Thymus (tissue), 14 donors: ENCODE results near the gene ID2. TPM values are rescaled to one million over a fixed set of nuclear protein-coding genes. Genes with fewer than 3 reads are reported as not detected.

Source experiments
- DNase-seq, 9 donors: peaks; one replicate each; pipeline ENCODE4 v3.0.0-alpha.2; 2013; ENCODE audit warnings: low spot score in 9 of 9, low read depth in 6 of 9, missing footprints in 1 of 9
- H3K27ac ChIP-seq, 2 donors: one replicate each; pipeline ENCODE4 v1.5.1; 2013; ENCODE audit warnings: control low read depth in 1 of 2, low read depth in 1 of 2, low read length in 1 of 2, mild to moderate bottlenecking in 1 of 2, moderate library complexity in 1 of 2
- H3K27me3 ChIP-seq, 2 donors: one replicate each; pipeline ENCODE4 v1.5.1; 2013; ENCODE audit warnings: low read length in 1 of 2; ENCODE audit not compliant: control insufficient read depth in 2 of 2, insufficient read depth in 1 of 2
- H3K36me3 ChIP-seq, 2 donors: one replicate each; pipeline ENCODE4 v1.5.1; 2013; ENCODE audit warnings: low read length in 1 of 2, mild to moderate bottlenecking in 1 of 2, moderate library complexity in 1 of 2; ENCODE audit not compliant: control insufficient read depth in 2 of 2, insufficient read depth in 2 of 2
- H3K4me1 ChIP-seq, 2 donors: one replicate each; pipeline ENCODE4 v1.5.1; 2013; ENCODE audit warnings: low read length in 2 of 2; ENCODE audit not compliant: control insufficient read depth in 2 of 2, insufficient read depth in 2 of 2
- H3K4me3 ChIP-seq, 2 donors: one replicate each; pipeline ENCODE4 v1.5.1; 2013; ENCODE audit warnings: low read length in 2 of 2, control low read depth in 1 of 2, mild to moderate bottlenecking in 1 of 2
- H3K9me3 ChIP-seq, 2 donors: one replicate each; pipeline ENCODE4 v1.5.1; 2013; ENCODE audit warnings: low read length in 1 of 2, mild to moderate bottlenecking in 1 of 2; ENCODE audit not compliant: control insufficient read depth in 2 of 2, insufficient read depth in 1 of 2
- WGBS: extraction: QIAGEN DNeasy Blood & Tissue Kit; methylation state at CpG from one replicate; pipeline ENCODE4 v1.1.7; 2013; 5-methylcytosine and 5-hydroxymethylcytosine counted together
- long read RNA-seq, 10 donors: transcript quantifications; one replicate each; lab custom pipeline, GENCODE V29; 2026
- polyA plus RNA-seq: library from polyadenylated mRNA; stranded (reverse); fragments of 200-250 nt; gene quantifications from one replicate; pipeline ENCODE4 v1.2.3, GENCODE V29; 2013
- total RNA-seq: library from RNA; stranded (reverse); fragments of 120-200 nt; gene quantifications from one replicate; pipeline ENCODE4 v1.2.4, GENCODE V29; 2013
- donor health status: healthy.

The ID2 gene
- total RNA-seq (108 TPM), polyA plus RNA-seq (319 TPM)
- long read RNA-seq, donor 1, transcript ID2-203 (3 exons, 1,362 nt), result major isoform, 6 of 6 reads
- long read RNA-seq, donor 1, partial matches to known transcripts, result 0 of 6 reads
- long read RNA-seq, donor 1, other reads (novel, unspliced or antisense), result 0 of 6 reads
- long read RNA-seq, donor 2, transcript ID2-204 (2 exons, 474 nt), result minor isoform, 13 of 69 reads
- long read RNA-seq, donor 2, transcript ID2-203 (3 exons, 1,362 nt), result major isoform, 53 of 69 reads
- long read RNA-seq, donor 2, partial matches to known transcripts, result 0 of 69 reads
- long read RNA-seq, donor 2, other reads (novel, unspliced or antisense), result 0 of 69 reads
- long read RNA-seq, donor 3, transcript ID2-204 (2 exons, 474 nt), result minor isoform, 5 of 87 reads
- long read RNA-seq, donor 3, transcript ID2-203 (3 exons, 1,362 nt), result major isoform, 79 of 87 reads
- long read RNA-seq, donor 3, partial matches to known transcripts, result 0 of 87 reads
- long read RNA-seq, donor 3, other reads (novel, unspliced or antisense), result 0 of 87 reads
- long read RNA-seq, donor 4, transcript ID2-203 (3 exons, 1,362 nt), result major isoform, 28 of 31 reads
- long read RNA-seq, donor 4, partial matches to known transcripts, result 0 of 31 reads
- long read RNA-seq, donor 4, other reads (novel, unspliced or antisense), result 0 of 31 reads
- long read RNA-seq, donor 5, transcript ID2-204 (2 exons, 474 nt), result minor isoform, 9 of 238 reads
- long read RNA-seq, donor 5, transcript ID2-203 (3 exons, 1,362 nt), result major isoform, 176 of 238 reads
- long read RNA-seq, donor 5, partial matches to known transcripts, result 49 of 238 reads
- long read RNA-seq, donor 5, other reads (novel, unspliced or antisense), result 0 of 238 reads
- long read RNA-seq, donor 6, transcript ID2-203 (3 exons, 1,362 nt), result major isoform, 35 of 52 reads
- long read RNA-seq, donor 6, partial matches to known transcripts, result 15 of 52 reads
- long read RNA-seq, donor 6, other reads (novel, unspliced or antisense), result 0 of 52 reads
- long read RNA-seq, donor 7, transcript ID2-203 (3 exons, 1,362 nt), result major isoform, 68 of 73 reads
- long read RNA-seq, donor 7, partial matches to known transcripts, result 0 of 73 reads
- long read RNA-seq, donor 7, other reads (novel, unspliced or antisense), result 0 of 73 reads
- long read RNA-seq, donor 8, transcript ID2-203 (3 exons, 1,362 nt), result major isoform, 17 of 20 reads
- long read RNA-seq, donor 8, partial matches to known transcripts, result 0 of 20 reads
- long read RNA-seq, donor 8, other reads (novel, unspliced or antisense), result 0 of 20 reads
- long read RNA-seq, donor 9, transcript ID2-203 (3 exons, 1,362 nt), result major isoform, 21 of 28 reads
- long read RNA-seq, donor 9, partial matches to known transcripts, result 5 of 28 reads
- long read RNA-seq, donor 9, other reads (novel, unspliced or antisense), result 0 of 28 reads
- long read RNA-seq, donor 10, transcript ID2-203 (3 exons, 1,362 nt), result major isoform, 47 of 62 reads
- long read RNA-seq, donor 10, partial matches to known transcripts, result 12 of 62 reads
- long read RNA-seq, donor 10, other reads (novel, unspliced or antisense), result 0 of 62 reads

GRCh38 chr2:8681786-8682692, at the start of gene ID2:
Gene ID2, plus strand, starts transcription at chr2:8682056. Its CDS starts 110 bp downstream, at chr2:8682166.
- DNase-seq, result peak; percentile 93 to 100 (median 99)
- under 1% methylated on average over 70 of the region's 70 CpGs for WGBS

DNA sequence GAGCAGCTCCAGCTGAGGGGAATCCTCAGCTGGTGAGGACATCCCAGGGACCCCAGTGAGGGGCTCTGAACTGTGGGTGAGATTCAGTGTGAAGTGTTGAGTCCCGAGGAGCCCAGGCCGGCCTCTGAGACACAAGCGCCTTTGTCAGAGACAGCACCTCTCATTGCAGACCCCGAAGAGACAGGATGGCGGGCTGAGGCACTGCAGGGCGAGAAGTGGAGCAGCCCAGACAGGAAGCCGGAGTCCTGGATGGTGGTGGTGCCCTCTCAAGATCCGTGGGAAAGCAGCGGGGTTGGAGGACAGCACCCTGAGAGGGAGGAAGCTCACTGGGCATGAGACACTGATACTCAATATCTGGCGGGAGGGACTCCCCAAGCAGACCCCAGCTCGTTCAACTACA, 49.1 kb upstream of the ID2 start:
- DNase-seq, result no peak
- no peak overlapping the region for H3K27ac ChIP-seq
- 87% methylated on average over 11 of the region's 11 CpGs for WGBS

More at GRCh38 chr2:8681786-8682692, at the start of gene ID2:
- no peaks in the 10 kb centered on the region for H3K36me3 ChIP-seq
- peaks cover 30 to 37% of the 10 kb centered on the region in 2 donors for H3K27me3 ChIP-seq
- H3K27ac ChIP-seq, result peak within 1 kb of the TSS; percentile 90 to 91
- peaks cover 28 to 49% of the 10 kb centered on the region in 2 donors for H3K4me1 ChIP-seq
- peaks cover 0 to 2% of the 10 kb centered on the region in 2 donors for H3K9me3 ChIP-seq
- peak within 1 kb of the TSS; percentile 57 to 75 for H3K4me3 ChIP-seq

GRCh38 chr2:8633186-8633734, 48.6 kb upstream of the ID2 start:
- H3K36me3 ChIP-seq, result no peaks in the 10 kb centered on the region
- no peak overlapping the region for H3K4me3 ChIP-seq
- no peak overlapping the region for H3K27ac ChIP-seq
- WGBS, result 97% methylated on average over 7 of the region's 7 CpGs
- DNase-seq, result no peak
- peaks cover 7 to 26% of the 10 kb centered on the region in 2 donors for H3K4me1 ChIP-seq
- peaks cover 0 to 4% of the 10 kb centered on the region in 2 donors for H3K9me3 ChIP-seq
- H3K27me3 ChIP-seq, result peaks cover 0 to 2% of the 10 kb centered on the region in 2 donors

More for the DNA sequence above, 49.1 kb upstream of the ID2 start:
- H3K36me3 ChIP-seq, result no peaks in the 10 kb centered on the region
- peaks cover 0 to 2% of the 10 kb centered on the region in 2 donors for H3K27me3 ChIP-seq
- no peak overlapping the region for H3K4me3 ChIP-seq
- peaks cover 7 to 26% of the 10 kb centered on the region in 2 donors for H3K4me1 ChIP-seq
- H3K9me3 ChIP-seq, result peaks cover 0 to 4% of the 10 kb centered on the region in 2 donors

DNA sequence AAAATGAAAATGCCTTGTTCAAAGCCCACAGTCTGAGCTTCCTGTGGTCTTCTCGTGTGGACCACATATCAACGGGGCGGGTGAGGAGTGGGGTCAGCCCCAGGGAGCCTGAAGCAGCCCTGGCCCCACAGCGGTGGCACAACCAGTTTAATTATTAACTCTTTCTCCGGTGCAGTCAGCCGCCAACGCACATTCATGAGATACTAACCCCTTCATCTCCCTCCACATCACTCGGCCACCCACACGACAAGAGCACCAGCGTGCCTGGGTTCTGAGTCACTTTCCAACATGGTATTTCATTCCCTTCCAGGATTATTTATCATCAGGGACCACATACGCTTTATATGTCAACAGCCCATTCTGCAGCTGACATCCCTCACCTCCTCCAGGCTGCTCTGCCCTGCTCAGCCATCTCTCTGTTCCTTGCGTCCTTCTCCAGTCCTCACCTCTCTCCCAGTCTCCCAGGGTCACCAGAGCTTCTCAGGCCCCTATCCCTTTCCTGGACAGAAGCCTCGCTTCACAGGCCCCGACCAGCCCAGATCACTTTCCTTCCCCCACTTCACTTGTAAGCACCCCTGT, 48.0 kb upstream of the ID2 start:
- H3K36me3 ChIP-seq, result no peaks in the 10 kb centered on the region
- DNase-seq, result no peak
- 88% methylated on average over 14 of the region's 14 CpGs for WGBS
- peaks cover 0 to 2% of the 10 kb centered on the region in 2 donors for H3K27me3 ChIP-seq
- H3K4me1 ChIP-seq, result peaks cover 7 to 26% of the 10 kb centered on the region in 2 donors
- H3K9me3 ChIP-seq, result peaks cover 0 to 4% of the 10 kb centered on the region in 2 donors
- H3K27ac ChIP-seq, result no peak overlapping the region
- no peak overlapping the region for H3K4me3 ChIP-seq

DNA sequence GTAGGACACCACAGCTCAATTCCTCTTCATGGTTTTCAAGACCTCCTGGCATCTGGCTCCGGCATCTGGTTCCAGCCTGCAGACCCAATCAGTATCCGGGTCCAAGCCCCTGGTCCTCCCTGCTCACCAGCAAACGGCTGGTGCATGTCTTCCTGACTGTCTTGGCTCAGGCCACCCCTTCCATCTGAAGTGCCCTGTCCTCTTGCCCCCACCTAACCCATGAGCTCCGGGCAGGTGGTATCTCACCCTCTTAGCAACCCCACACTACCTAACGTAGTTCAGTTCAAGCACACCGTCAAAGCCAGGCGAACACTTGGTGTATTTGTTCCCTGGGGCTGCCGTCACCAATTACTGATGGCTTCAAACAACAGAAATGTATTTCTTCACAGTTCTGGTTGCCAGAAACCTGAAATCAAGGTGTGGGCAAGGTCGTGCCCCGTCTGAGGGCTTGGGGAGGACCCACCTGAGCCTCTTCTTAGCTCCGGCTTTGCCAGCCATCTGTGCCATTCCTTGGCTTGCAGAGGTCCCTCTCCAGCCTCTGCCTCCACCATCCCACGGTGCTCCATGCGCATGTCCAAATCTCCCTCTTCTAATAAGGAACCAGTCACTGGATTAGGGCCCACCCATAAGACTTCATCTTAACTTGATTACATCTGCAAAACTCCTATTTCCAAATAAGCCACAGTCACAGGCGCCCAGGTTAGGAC, 47.2 kb upstream of the ID2 start:
- Histone ChIP-seq H3K4me1 (peaks cover 7 to 26% of the 10 kb centered on the region in 2 donors), H3K27me3 (peaks cover 0 to 2% of the 10 kb centered on the region in 2 donors), H3K27ac (no peak overlapping the region), H3K9me3 (peaks cover 0 to 4% of the 10 kb centered on the region in 2 donors), H3K4me3 (no peak overlapping the region), H3K36me3 (no peaks in the 10 kb centered on the region)
- no peak for DNase-seq
- 97% methylated on average over 14 of the region's 14 CpGs for WGBS

DNA sequence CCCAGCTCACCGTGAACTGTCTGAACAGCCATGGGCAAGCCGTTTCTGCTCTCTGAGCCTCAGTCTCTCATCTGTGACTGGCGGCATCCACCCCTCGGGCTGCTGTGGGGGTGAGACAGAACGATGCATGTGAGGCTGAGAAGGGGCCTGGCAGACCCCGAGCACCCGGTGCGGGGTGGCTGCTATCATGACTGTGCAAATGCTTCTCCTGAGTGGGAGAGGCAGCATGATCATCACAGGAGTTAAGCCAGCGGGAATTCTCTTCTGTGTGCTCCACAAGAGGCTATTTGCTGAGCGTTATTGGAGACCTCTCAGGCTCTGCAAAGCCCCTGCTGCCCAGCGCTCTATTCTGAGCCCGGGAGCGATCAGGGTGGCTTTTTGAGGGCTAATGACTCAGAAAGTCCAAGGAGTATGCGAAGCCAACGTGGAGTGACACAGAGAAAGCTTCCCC, 45.8 kb upstream of the ID2 start:
- H3K4me3 ChIP-seq, result no peak overlapping the region
- 95% methylated on average over 15 of the region's 15 CpGs for WGBS
- peaks cover 7 to 22% of the 10 kb centered on the region in 2 donors for H3K4me1 ChIP-seq
- H3K27ac ChIP-seq, result no peak overlapping the region
- H3K36me3 ChIP-seq, result no peaks in the 10 kb centered on the region
- peaks cover 0 to 2% of the 10 kb centered on the region in 2 donors for H3K27me3 ChIP-seq
- peaks cover 0 to 4% of the 10 kb centered on the region in 2 donors for H3K9me3 ChIP-seq
- no peak for DNase-seq
